ENCODE data around the gene SNRPB2. TPM values are rescaled to one million over a fixed set of nuclear protein-coding genes. Genes with fewer than 3 reads are reported as not detected.

SNRPB2 gene
- total and polyA plus RNA-seq, 9 of the 15 experiments (the other 6 are each of a cell fraction or from before 2014, with no cell fraction given), result 40.0 to 131 (median 89.4) TPM

DNA sequence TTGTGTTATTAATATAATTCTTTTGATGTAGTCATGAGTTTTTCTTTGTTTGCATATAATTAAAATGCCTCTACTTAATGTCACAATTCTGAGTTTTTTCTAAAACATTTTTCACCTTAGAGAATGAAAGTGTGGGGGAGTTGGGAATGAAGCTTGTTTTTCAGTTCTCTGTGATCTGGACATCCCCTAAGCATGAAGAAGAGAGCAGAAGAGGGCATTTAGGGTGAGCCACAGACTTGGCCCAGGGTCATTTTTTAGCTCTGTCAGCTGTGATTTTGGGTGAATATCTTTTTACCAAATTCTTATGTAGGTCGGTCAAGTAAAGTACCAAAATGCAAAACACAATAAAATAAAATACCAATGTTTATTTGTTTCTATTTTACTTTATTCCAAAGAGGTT is 22.3 kb downstream of the SNRPB2 start (continued):
- TF ChIP-seq, protein P1, sequence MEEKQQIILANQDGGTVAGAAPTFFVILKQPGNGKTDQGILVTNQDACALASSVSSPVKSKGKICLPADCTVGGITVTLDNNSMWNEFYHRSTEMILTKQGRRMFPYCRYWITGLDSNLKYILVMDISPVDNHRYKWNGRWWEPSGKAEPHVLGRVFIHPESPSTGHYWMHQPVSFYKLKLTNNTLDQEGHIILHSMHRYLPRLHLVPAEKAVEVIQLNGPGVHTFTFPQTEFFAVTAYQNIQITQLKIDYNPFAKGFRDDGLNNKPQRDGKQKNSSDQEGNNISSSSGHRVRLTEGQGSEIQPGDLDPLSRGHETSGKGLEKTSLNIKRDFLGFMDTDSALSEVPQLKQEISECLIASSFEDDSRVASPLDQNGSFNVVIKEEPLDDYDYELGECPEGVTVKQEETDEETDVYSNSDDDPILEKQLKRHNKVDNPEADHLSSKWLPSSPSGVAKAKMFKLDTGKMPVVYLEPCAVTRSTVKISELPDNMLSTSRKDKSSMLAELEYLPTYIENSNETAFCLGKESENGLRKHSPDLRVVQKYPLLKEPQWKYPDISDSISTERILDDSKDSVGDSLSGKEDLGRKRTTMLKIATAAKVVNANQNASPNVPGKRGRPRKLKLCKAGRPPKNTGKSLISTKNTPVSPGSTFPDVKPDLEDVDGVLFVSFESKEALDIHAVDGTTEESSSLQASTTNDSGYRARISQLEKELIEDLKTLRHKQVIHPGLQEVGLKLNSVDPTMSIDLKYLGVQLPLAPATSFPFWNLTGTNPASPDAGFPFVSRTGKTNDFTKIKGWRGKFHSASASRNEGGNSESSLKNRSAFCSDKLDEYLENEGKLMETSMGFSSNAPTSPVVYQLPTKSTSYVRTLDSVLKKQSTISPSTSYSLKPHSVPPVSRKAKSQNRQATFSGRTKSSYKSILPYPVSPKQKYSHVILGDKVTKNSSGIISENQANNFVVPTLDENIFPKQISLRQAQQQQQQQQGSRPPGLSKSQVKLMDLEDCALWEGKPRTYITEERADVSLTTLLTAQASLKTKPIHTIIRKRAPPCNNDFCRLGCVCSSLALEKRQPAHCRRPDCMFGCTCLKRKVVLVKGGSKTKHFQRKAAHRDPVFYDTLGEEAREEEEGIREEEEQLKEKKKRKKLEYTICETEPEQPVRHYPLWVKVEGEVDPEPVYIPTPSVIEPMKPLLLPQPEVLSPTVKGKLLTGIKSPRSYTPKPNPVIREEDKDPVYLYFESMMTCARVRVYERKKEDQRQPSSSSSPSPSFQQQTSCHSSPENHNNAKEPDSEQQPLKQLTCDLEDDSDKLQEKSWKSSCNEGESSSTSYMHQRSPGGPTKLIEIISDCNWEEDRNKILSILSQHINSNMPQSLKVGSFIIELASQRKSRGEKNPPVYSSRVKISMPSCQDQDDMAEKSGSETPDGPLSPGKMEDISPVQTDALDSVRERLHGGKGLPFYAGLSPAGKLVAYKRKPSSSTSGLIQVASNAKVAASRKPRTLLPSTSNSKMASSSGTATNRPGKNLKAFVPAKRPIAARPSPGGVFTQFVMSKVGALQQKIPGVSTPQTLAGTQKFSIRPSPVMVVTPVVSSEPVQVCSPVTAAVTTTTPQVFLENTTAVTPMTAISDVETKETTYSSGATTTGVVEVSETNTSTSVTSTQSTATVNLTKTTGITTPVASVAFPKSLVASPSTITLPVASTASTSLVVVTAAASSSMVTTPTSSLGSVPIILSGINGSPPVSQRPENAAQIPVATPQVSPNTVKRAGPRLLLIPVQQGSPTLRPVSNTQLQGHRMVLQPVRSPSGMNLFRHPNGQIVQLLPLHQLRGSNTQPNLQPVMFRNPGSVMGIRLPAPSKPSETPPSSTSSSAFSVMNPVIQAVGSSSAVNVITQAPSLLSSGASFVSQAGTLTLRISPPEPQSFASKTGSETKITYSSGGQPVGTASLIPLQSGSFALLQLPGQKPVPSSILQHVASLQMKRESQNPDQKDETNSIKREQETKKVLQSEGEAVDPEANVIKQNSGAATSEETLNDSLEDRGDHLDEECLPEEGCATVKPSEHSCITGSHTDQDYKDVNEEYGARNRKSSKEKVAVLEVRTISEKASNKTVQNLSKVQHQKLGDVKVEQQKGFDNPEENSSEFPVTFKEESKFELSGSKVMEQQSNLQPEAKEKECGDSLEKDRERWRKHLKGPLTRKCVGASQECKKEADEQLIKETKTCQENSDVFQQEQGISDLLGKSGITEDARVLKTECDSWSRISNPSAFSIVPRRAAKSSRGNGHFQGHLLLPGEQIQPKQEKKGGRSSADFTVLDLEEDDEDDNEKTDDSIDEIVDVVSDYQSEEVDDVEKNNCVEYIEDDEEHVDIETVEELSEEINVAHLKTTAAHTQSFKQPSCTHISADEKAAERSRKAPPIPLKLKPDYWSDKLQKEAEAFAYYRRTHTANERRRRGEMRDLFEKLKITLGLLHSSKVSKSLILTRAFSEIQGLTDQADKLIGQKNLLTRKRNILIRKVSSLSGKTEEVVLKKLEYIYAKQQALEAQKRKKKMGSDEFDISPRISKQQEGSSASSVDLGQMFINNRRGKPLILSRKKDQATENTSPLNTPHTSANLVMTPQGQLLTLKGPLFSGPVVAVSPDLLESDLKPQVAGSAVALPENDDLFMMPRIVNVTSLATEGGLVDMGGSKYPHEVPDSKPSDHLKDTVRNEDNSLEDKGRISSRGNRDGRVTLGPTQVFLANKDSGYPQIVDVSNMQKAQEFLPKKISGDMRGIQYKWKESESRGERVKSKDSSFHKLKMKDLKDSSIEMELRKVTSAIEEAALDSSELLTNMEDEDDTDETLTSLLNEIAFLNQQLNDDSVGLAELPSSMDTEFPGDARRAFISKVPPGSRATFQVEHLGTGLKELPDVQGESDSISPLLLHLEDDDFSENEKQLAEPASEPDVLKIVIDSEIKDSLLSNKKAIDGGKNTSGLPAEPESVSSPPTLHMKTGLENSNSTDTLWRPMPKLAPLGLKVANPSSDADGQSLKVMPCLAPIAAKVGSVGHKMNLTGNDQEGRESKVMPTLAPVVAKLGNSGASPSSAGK (IDR thresholded peaks at IDR 0.05), result no peak
- TF ChIP-seq YBX1 (IDR thresholded peaks at IDR 0.05) (no peak), SLC30A9 (CRISPR knock-in tag; IDR thresholded peaks at IDR 0.05) (no peak), ZBED1 (IDR thresholded peaks at IDR 0.05) (no peak), ZNF561 (CRISPR knock-in tag; conservative IDR thresholded peaks at IDR 0.05) (no peak), ZNF12 (CRISPR knock-in tag; IDR thresholded peaks at IDR 0.05) (no peak), KDM4B (IDR thresholded peaks at IDR 0.05; ENCODE audit: borderline replicate concordance in 2 of 2, low read depth in 1 of 2) (no peak)
- TF ChIP-seq, protein P2, sequence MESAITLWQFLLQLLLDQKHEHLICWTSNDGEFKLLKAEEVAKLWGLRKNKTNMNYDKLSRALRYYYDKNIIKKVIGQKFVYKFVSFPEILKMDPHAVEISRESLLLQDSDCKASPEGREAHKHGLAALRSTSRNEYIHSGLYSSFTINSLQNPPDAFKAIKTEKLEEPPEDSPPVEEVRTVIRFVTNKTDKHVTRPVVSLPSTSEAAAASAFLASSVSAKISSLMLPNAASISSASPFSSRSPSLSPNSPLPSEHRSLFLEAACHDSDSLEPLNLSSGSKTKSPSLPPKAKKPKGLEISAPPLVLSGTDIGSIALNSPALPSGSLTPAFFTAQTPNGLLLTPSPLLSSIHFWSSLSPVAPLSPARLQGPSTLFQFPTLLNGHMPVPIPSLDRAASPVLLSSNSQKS (CRISPR knock-in tag; IDR thresholded peaks at IDR 0.05), result no peak

All from K562 (cell line).